Embryonic facial prominence (tissue), 1 donor: Measurements from ENCODE around the gene PSME2.
A peak's percentile ranks its signal among the peaks of the same experiment; 100 is the strongest.

ENCODE experiments used
- DNase-seq: peaks from one replicate; pipeline ENCODE4 v3.0.0-alpha.2; 2016; ENCODE audit errors: extremely low spot score

The PSME2 gene

DNA sequence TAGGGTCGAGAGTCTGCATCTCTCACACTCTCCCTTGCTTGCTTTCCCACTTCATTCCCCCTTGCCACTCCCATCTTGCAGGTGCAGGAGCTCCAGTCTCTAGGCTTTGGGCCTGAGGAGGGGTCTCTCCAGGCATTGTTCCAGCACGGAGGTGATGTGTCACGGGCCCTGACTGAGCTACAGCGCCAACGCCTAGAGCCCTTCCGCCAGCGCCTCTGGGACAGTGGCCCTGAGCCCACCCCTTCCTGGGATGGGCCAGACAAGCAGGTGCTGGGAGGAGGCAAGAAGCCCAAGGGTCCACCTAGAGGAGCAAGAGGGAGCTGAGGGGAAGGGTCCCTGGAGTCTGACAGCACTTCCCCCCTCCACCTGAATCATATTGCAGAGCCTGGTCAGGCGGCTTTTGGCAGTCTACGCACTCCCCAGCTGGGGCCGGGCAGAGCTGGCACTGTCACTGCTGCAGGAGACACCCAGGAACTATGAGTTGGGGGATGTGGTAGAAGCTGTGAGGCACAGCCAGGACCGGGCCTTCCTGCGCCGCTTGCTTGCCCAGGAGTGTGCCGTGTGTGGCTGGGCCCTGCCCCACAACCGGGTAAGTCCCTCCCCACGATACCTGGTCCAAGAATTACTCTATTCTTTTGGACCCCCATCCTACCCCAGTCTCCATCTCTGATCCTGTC lies 5.1 kb upstream of the PSME2 start:
- DNase-seq: no peak

DNA sequence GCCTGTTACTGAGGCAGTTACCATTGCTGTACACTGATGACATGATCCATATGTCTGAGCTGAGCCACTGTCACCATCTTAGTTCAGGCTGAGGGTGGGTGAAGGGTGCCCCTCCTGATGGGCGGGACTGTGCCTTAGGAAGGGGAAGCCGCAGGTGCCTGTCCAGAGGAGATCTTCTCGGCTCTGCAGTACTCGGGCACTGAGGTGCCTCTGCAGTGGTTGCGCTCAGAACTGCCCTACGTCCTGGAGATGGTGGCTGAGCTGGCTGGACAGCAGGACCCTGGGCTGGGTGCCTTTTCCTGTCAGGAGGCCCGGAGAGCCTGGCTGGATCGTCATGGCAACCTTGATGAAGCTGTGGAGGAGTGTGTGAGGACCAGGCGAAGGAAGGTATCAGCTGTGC lies 4.6 kb upstream of the PSME2 start:
- no peak for DNase-seq

DNA sequence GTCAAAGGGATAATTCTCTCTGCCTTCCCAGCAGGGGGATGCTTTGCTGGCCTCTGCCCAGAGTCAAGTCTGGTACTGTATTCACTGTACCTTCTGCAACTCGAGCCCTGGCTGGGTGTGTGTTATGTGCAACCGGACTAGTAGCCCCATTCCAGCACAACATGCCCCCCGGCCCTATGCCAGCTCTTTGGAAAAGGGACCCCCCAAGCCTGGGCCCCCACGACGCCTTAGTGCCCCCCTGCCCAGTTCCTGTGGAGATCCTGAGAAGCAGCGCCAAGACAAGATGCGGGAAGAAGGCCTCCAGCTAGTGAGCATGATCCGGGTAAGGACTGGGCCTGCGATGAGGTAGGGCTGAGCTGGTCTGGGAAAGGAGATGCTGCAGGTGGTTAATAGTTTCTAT lies 4.2 kb upstream of the PSME2 start:
- no peak for DNase-seq

DNA sequence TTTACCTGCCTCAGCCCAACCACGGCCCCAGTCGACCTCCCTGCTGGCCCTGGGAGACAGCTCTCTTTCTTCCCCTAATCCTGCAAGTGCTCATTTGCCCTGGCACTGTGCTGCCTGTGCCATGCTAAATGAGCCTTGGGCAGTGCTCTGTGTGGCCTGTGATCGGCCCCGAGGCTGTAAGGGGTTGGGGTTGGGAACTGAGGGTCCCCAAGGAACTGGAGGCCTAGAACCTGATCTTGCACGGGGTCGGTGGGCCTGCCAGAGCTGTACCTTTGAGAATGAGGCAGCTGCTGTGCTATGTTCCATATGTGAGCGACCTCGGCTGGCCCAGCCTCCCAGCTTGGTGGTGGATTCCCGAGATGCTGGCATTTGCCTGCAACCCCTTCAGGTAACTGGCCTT lies 3.7 kb upstream of the PSME2 start:
- DNase-seq: no peak

DNA sequence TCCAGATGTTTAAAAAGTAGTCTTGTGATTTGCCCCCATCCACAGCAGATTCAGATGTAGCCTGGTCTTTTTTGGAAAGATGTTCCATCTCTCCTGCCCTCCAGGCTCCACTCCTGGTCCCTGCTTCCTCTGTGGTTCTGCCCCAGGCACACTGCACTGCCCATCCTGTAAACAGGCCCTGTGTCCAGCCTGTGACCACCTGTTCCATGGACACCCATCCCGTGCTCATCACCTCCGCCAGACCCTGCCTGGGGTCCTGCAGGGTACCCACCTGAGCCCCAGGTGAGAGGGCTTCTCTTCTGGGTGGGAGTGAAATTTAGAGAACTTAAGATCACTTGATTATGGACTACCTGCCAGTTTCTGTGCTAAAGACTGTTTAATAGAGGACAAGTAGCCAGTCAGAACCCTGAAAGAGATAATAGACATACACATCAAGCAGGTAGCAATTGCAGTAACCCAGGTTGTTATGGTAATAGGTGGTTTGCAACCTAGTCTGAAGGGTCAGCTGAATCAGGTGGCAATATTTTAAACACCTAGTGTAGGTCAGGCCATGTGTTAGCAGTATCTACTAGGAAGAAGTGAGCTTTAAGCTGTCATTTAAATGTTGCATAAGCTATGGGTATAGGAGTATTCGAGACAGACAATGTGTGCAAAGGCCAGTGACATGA lies 3.0 kb upstream of the PSME2 start:
- DNase-seq: no peak

DNA sequence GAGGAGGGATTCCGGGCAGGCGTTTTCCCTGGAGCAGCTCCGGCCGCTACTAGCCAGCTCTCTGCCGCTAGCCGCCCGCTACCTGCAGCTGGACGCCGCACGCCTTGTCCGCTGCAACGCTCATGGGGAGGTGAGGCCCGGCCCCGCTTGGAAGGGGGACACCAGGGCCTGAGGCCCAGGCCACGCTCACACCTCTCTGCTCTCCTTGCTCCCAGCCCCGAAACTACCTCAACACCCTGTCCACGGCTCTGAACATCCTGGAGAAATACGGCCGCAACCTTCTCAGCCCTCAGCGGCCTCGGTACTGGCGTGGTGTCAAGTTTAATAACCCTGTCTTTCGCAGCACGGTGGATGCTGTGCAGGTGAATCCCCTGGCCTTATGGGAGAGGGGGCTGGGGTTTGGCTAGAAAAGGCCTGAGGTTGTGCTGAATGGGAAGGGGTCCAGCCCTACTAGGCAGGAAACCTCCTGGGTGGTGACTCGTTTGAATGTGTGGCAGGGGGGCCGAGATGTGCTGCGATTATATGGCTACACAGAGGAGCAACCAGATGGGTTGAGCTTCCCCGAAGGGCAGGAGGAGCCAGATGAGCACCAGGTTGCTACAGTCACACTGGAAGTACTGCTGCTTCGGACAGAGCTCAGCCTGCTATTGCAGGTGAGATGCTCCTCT lies 1.5 kb upstream of the PSME2 start:
- DNase-seq: no peak

DNA sequence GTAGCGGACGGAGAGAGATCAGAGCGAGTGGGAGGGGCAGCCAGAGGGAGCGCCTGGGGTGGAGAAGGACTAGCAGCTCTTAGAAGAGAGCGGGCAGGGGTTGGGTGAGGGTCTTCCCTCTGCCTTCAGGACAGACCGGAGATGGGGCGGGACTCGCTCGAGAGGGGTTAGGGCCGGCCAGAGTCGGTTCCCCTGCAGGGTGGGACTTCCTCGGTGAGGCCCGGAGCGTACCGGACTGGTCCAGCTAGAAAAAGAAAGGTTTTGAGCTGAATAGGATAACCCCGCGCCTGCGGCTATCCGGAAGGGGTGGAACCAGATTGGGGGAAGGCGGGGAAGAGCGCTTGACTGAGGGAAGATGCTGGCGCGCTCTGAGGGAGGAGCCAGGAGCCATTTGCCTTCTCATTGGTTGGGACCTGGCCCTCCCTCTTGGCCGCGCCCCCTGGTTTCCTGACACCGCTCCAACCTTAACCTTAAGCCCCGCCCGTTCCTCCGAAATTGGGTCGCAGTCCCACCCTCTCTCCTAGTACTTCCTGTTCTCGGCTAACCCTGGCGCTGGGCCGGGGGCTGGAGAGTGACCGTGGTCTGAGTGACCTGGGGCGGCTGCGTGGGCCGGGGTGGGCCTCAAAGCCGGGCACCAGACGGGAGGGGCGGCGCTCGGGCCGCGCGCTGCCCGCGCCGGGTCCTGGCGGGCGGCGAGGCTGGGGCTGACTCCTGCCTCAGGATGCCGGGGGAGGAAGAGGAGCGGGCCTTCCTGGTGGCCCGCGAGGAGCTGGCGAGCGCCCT lies 759 bp upstream of the PSME2 start, which contains the start of gene RNF31:
Gene RNF31, plus strand, starts transcription at position 521 of the 783 bp plus-strand sequence. Its CDS starts 201 bp downstream, at position 722.
- peak; percentile 94 for DNase-seq

DNA sequence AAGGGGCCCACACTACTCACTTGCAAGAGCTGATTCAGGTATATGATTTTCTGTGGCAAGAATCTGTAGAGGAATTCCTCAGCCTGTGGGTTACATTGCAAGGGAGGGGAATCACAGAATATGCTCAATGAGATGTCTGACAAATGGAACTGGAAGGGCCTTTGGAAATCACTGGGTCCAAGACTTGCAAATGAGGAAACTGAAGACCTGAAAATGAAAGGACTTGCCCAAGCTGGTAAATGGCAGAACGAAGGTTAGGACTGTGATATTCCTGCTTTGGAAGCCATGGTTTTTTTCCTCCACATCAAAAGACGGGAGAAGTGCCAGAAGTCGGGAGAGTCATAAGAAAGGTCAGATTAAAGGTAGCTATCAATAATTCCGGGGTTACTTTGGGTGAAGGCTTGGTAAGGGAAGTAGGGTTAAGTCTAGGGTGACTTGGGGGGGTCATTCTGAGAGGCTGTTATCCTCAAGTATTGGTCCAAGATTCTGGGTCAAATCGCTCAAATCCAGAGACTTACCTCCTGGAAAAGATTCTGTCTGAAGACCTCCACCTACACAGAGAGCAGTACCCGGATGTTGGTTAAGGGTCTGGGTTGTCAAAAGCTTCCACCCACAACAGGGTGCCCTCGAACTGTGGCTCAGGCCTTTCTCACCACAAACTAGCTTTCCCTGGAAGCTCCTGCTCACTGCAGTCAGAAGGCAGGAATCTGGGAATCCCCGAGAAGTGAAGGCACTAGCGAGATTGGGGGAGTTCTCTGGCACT lies 539 bp downstream of the PSME2 start:
- no peak for DNase-seq

DNA sequence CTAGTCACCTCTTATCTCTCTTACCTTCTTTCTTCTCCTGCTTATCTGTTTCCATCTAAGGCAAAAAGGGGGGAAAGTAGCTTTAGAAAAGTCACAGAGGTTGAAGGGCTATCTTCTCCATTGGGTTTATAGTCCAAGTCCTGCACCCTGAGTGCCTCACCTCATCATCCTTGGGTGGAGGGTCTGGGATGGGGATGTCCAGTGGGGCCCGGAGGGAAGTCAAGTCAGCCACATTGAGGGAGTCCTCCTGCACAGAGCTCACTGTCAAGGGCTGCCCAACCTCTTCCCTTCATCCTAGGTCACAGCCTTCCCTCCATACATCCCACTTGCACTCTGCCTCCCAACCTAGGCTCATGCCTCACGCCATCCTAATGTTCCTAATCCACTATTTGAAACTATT lies 1.2 kb downstream of the PSME2 start:
- no peak for DNase-seq

DNA sequence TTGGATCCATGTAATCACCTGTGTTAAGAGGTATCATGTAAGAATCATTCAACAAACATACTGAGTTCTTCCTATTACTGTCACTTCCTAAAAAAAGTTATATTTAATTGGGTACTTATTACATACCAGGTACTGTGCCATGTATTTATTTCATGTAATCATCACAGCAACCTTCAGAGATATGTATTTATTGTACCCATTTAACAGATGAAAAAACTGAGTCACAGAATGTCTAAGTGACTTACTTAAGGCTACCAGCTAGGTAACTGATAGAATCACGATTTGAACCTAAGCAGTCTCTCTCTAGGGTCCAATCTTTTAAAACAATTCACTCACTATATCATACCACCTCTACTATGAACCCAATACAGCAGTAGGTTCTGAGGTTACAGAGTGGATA lies 2.0 kb downstream of the PSME2 start:
- no peak for DNase-seq

DNA sequence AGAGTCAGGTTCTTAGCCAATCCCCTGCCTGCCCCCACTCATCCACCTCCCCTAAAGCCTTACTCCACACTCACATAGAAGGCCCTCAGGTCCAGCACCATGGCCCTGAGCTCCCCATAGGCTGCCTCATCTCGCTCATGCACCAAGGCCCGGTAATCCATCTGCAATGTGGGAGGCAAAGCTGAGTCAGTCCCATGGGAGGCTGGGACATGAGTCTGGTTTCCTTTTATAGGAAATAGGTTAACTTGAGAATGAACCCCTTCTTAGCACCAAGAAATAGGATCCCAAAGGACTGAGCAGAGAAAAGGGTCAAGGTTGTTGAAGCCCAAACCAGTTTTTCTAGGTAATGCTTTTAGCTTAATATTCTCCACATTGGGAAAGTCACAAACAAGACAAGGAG lies 2.9 kb downstream of the PSME2 start:
- no peak for DNase-seq

DNA sequence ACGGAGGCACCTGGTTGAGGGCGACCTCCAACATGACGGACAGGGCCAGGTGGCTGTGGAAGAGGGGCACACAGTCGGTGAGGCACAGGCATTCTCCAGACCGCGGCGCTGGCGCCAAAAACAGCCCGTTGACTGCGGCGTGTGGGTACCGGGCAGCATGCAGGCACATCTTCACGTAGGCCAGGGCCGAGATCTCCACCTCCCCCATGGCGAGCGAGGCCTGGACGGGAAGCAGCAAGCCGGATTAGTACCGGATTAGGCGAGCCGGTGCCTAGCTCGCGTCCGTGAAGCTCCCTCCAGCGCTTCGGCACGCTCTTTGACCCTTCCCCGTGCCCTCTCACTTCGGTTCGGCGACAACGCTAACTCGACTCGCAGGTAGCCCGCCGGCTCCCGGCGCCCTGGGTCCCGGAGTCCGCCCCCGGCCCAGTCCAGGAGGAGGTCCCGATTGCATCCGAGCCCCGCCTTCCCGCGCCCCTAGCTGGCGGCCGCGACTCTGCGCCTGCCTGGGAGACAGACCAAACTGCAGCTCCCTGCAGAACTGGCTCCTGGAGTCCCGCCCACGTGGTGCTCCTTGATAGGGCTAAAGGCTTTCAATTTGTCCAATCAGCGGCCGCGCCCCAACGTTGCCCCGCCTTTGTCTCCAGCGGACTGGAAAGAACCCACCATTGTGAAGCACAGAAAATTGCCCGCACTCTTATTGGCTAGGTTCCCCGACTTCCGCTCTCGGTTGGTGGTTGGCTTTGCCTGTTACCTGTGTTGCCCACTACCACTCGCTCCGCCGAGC lies 5.1 kb downstream of the PSME2 start, which contains the start of gene EMC9:
Gene EMC9, minus strand, starts transcription at position 495 of the 784 bp plus-strand sequence. Its CDS starts 287 bp downstream, at position 208.
- DNase-seq: peak; percentile 97

DNA sequence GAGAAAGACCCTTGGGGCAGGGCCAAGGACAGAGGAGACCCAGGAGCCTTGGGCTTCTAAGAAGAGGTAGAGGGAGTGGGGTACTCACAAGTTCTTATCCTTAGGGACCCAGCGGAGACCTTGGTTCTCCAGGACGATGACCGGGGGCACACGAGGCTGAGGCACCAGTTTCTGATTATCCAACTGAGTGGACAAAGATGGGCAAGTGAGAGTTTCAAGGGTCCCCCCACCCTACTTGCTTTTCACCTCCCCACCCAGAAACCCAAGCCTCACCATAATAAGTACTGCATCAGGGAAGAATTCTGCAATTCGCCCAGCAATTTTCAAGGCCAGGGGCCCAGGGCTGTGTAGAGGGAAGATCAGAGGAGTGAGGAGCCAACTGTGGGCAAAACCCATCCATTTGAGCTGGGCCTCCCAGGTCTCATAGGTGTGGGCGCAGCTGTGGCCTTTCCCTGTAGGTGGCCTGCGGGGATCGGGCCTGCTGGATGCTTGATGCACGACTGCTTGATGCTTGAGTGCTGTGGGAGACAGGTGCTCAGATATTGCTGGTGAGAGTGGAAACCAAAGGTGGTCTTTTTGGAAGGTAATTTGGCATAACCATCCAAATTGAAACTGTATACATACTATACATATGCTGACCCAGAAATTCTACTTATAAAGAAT lies 7.0 kb downstream of the PSME2 start:
- no peak for DNase-seq

DNA sequence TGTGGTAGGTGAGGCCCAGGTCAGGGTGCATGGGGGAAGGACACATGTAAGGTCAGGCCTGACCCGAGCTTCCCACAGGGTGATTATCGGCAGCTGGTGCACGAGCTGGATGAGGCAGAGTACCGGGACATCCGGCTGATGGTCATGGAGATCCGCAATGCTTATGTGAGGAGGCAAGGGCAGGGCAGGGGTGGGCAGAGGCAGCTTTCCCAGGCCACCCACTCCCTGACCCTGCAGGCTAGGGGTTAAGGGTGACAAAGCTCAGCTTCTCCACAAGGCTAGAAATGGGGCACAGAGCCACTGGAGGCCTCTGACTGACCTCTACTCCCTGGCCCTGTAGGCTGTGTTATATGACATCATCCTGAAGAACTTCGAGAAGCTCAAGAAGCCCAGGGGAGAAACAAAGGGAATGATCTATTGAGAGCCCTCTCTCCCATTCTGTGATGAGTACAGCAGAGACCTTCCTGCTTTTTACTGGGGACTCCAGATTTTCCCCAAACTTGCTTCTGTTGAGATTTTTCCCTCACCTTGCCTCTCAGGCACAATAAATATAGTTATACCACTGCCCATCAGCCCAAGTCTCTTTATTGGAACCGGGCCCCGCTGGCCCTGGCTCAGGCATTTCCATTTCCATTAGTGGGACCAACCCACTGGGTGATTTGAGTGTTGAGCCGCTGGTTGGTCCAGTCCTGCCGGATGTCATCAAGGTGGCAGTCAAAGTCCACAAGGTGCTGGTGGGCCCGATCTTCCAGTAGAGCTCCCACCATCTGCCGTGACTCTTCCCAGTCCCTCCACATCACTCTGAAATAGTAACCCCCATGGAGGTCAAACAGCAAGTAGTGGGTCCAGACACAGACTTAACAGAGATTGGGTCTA lies 7.8 kb downstream of the PSME2 start:
- DNase-seq: no peak

DNA sequence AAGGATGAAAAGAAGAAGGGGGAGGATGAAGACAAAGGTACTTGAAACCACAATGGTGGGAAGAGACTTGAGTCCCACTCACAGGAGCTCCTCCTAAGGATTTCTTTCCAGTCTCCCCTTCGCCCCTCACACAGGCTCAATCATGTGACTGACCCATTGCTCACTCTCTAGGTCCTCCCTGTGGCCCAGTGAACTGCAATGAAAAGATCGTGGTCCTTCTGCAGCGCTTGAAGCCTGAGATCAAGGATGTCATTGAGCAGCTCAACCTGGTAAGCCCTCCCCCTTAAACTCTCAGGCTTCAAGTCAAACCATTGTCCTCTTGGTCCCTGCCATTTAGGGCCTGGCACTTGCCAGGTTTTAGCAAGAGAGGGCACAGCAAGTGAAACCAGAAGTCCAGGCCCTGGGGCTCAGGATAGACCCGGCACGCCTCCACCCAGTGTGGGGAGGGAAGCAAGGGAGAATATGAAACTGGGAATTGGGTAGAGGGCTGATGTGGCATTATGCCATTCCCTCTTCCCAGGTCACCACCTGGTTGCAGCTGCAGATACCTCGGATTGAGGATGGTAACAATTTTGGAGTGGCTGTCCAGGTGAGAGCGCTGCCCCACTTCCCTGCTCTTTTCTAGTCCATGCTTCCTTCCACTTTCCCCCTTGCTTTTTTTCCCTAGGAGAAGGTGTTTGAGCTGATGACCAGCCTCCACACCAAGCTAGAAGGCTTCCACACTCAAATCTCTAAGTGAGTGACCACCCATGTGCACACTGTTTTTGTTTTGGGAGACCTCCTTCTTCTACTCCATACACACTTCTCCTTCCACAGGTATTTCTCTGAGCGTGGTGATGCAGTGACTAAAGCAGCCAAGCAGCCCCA lies 8.6 kb downstream of the PSME2 start:
- DNase-seq: no peak

DNA sequence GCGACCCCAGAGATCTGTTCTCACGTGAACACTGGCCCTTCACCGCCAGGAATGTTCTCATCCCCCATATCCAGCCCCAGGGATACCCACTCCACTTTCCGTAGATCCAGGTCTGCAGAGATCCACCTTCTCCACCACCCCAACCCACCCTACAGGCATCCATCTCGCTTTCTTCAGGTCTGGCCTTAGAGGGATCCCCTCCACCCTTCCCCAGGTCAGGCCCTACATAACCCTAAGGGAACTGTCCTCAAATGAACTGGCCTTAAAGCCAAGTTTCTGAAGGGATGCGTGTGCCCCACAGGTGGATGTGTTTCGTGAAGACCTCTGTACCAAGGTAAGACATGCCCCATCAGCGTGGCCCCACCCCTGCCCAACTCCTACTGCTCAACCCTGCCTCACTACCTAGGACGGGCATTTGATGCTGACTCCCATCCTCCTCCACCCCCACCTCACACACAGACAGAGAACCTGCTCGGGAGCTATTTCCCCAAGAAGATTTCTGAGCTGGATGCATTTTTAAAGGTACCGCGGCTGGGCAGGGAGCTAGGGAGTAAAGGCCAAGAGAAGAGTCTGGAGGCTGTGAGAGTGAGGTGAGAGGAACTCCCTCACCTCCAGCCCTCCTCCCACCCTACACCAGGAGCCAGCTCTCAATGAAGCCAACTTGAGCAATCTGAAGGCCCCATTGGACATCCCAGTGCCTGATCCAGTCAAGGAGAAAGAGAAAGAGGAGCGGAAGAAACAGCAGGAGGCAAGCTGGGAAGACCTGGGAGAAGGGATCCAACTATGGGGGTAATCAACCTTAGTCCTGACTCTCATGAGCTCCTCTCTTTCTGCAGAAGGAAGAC lies 9.5 kb downstream of the PSME2 start:
- no peak for DNase-seq
